GM10248 (cell line): ENCODE data around the gene NDST4.

Experiments used
- CTCF ChIA-PET: fragments of 300-600 bp; sonication (Branson Sonifier 250); formaldehyde crosslinking; extraction: SDS; loops from one replicate; lab custom pipeline; 2021; ENCODE audit warnings: antibody characterized with exemption; lab: Yijun Ruan, JAX
- POLR2A ChIA-PET: fragments of 350-650 bp; sonication (Branson Sonifier 250); formaldehyde crosslinking; extraction: SDS; loops from one replicate; lab custom pipeline; 2020; ENCODE audit warnings: antibody characterized with exemption; lab: Yijun Ruan, JAX
- DNase-seq: peaks from one replicate; pipeline ENCODE4 v3.0.0; 2012; ENCODE audit errors: extremely low spot score
- TF ChIP-seq, protein P1 (sequence below): IDR thresholded peaks from 2 replicates; pipeline ENCODE4 v1.5.1; 2012; ENCODE audit warnings: mild to moderate bottlenecking, low read depth; ENCODE audit errors: extremely low read depth, missing control alignments, control extremely low read depth

Gene NDST4

DNA sequence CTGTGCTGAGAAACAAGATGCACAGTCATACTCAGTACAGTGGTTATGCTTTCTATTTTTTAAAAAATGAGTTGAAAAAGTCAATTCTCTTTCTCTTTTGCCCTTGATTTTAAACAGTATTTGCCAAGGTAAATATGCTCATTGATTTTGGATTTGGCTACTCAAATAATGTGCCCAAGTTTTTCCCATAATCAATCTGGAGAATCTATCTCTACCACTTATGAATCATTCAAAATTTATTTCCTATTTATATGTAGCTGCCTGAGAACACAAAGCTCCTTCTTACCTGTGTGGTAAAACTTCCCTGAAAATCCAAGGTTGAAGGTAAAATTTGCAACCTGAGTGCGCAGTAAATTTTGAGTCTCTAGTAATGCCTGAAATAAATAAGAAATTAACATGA, 136.5 kb downstream of the NDST4 start:
- ChIA-PET CTCF (interaction anchor here (1.5 kb wide), 1 partner anchor 11 kb away, joined by 3 read pairs; no protein-coding TSS in a partner anchor), POLR2A (no interaction called here)
- TF ChIP-seq, protein P1, sequence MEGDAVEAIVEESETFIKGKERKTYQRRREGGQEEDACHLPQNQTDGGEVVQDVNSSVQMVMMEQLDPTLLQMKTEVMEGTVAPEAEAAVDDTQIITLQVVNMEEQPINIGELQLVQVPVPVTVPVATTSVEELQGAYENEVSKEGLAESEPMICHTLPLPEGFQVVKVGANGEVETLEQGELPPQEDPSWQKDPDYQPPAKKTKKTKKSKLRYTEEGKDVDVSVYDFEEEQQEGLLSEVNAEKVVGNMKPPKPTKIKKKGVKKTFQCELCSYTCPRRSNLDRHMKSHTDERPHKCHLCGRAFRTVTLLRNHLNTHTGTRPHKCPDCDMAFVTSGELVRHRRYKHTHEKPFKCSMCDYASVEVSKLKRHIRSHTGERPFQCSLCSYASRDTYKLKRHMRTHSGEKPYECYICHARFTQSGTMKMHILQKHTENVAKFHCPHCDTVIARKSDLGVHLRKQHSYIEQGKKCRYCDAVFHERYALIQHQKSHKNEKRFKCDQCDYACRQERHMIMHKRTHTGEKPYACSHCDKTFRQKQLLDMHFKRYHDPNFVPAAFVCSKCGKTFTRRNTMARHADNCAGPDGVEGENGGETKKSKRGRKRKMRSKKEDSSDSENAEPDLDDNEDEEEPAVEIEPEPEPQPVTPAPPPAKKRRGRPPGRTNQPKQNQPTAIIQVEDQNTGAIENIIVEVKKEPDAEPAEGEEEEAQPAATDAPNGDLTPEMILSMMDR: no peak
- DNase-seq: no peak

GRCh38 chr4:114964026-114964425, 149.4 kb downstream of the NDST4 start:
- ChIA-PET POLR2A (no interaction called here), CTCF (interaction anchor here (1.2 kb wide), 1 partner anchor 20 kb away, joined by 4 read pairs; no protein-coding TSS in a partner anchor)
- TF ChIP-seq, protein P1: no peak
- DNase-seq: no peak

DNA sequence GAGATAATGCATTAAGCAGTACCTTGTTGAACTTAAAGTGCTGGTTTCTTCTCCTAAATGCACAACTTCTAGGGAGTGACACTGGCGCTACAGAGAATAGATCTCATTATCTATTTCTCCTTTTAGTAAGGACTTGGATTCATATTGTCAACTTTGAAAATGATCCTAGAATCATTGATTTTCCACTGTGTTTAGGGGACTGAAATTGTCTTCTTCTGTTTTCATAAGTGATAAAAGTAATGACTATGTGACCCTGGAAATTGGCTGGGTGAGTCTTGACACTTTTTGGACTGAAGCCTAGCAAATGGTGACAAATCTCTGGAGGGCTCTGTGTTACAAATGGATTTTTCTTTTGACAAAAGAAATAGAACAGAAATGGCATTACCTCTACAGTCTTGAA, 167.8 kb downstream of the NDST4 start:
- POLR2A ChIA-PET: no interaction called here
- CTCF ChIA-PET: no interaction called here
- DNase-seq: no peak
- TF ChIP-seq, protein P1: no peak

- ChIA-PET CTCF (interaction anchor here (1.6 kb wide), 1 partner anchor 25 kb away, joined by 4 read pairs; no protein-coding TSS in a partner anchor), POLR2A (no interaction called here)
- TF ChIP-seq, protein P1: no peak
- DNase-seq: no peak
These were observed 171.9 kb downstream of the NDST4 start for GRCh38 chr4:114941503-114941902.

GRCh38 chr4:114927881-114928280, 185.5 kb downstream of the NDST4 start:
- no peak for DNase-seq
- CTCF ChIA-PET: no interaction called here
- POLR2A ChIA-PET: no interaction called here
- TF ChIP-seq, protein P1: no peak

DNA sequence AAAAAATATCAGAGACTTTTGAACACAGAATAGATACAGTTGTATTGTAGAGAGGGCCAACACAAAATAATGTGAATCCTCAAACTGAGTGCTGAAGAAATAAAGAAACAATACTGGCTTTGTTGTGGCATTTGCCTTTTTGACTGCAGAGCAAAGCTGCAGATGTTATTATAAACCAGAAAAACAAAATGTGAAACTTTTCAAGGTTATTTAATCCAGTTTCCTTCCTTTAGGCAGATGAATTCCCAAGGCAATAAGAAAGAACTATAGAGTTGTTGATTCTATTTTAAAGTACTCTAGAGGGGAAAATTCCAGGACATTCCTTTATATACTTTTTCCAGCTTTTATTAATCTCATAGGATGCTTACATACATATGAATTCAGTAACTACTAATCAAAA, 186.8 kb downstream of the NDST4 start:
- ChIA-PET POLR2A (no interaction called here), CTCF (interaction anchor here (1.0 kb wide), 2 partner anchors 13 to 17 kb away, joined by 3 read pairs; no protein-coding TSS in a partner anchor)
- no peak for DNase-seq
- TF ChIP-seq, protein P1: no peak
